GM21423 (cell line): ENCODE results near the gene MINPP1.
"Not testable (repeated sequence)": the region's sequence is repeated elsewhere in the genome, so short reads cannot be mapped to it uniquely, and the experiment has no call there.

Experiments used
- ATAC-seq: cut with Tn5 transposase; IDR thresholded peaks from one replicate; pipeline ENCODE4 v1.9.1; 2021; ENCODE audit warnings: mild to moderate bottlenecking, moderate library complexity; ENCODE audit not compliant: unreplicated experiment

MINPP1 gene

DNA sequence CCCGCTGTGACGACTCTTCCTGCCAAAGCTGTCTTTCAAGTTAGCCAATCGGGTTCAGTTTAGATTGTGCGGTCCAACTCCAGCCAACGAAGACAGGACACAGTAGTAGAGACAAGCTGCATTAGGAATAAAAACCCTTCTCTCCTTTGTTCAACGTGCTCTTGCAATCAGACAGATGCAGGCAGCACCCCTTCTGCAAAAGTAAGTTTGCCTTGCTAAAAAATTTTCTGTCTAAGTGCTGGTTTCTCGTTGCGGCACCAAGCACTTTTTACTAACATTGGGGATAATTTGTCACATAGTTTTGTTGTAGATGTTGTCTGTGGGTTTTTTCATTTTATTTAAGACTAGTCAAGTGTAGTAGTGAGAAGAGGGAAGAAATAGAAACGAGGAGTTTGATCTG, 58.1 kb downstream of the MINPP1 start:
- no peak for ATAC-seq

DNA sequence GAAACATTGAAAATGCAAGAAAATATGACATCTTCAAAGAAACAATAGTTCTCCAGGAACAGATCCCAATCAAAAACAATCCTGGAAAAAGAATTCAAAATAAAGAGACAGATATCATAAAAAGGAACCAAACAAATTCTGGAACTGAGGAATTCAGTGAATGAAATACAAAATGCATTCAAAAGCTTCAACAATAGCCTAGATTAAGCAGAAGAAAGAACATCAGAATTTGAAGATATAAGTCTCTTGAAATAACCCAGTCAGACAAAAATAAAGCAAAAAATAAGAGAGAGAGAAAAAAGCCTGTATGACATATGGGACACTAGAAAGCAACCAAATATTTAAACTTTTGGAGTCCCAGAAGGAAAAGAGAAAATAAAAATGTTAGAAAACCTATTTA, 60.3 kb downstream of the MINPP1 start:
- no peak for ATAC-seq

DNA sequence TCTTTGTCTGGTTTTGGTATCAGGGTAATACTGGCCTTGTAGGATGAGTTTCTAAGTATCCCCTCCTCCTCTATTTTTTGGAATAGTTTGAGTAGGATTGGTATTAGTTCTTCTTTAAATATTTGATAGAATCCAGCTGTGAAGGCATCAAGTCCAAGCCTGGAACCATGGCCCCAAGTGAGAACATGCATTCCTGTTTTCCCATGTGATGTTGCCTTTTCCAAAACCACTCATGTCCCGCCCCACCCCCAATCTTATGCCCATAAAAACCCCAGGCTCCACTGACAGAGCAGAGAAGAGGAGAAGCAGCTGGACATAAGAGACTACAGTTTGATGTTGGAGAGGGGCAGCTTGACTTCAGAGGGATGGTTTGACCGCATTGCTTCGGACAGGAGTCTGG, 71.2 kb downstream of the MINPP1 start:
- ATAC-seq: no peak

DNA sequence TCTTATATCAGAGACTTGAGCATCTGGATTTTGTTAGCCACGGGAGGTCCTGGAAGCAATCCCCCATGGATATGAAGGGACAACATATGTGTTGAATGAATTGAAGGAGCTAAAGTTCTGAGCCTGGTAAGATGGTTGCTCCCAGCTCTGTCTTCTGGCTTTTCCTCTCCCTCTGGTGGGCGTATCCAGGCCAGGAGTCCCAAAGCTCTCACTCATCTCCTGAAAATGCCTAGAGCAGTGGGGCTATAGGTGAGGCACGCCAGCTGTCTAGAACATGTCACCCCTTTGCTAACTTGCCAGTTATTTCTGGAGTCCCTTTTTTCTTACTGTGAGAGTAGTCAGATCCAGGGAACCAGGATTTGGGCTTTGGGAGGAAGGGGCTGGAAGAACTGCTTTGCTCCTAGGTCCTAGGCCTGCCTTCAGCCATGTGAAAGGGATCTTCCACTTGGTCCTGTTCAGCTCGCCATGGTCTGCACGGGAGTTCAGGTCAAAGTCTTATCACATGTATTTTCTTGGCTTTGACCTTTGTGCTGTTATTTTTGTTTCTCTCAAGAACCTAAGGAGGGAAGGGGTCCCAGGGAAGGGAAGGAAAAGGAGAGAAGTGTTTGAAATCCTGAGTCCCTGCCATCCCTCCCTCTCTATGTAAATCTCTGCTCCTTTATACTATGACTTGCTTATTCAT, 73.6 kb downstream of the MINPP1 start:
- ATAC-seq: no peak

DNA sequence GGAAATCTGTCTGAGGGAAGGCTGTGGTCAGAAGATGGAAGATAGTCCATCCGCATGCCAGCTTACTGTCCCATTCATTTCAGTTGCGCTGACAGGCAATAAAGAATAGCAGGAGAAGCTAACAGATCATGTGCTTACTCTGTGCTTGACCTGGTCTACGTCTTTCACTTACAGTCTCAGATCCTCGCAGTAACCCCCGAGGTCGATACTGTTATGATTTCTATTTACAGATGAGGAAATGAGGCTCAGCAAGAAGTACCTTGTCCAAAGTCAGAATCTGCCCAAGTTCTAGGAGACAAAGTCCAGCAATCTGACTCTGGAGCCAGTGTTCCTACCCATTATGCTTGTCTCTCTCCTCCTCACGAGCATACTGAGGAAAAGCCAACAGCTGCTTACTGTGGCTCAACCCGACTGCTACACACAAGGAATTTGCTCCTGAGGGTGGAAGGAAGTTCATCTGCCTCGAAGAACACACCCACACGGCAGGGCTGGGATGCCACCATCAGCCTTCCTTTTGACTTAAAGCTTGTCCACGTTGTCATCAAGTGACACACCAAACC, 74.2 kb downstream of the MINPP1 start:
- no peak for ATAC-seq

DNA sequence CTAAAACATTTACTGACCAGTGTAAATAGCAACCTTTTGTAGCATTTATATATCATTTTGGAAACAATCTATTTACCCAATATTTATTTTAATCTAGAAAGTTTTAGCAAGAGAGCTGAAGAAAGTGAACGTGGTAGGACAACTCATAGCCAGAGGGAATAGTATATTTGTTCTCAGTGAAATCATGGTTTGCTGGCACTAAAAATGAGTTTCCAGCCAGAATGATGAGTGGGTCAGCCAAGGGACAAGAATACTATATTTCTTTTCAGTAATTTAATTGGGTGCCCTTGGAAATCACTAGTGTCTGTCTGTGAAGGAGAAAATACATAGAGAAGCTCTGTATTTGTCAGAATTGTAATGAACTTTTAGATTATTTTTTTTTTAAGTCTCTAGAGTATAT, 74.9 kb downstream of the MINPP1 start:
- ATAC-seq: no peak

DNA sequence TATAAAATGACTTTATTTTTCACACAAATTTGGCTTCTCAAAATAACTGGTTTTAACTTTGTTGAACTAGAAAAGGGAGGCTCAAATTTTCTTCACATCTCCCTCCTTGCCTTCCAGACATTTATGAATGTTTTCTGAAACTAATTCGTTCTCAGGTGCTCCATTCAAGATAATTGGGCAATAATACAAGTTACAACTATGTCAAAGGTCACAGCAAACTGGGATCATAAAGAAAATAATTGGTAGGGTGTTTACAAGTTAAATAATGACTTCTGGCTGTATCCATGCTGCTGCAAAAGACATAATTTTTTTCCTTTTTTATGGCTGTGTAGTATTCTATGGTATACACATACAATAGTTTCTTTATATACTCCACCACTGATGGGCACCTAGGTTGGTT, 75.3 kb downstream of the MINPP1 start:
- ATAC-seq: no peak

DNA sequence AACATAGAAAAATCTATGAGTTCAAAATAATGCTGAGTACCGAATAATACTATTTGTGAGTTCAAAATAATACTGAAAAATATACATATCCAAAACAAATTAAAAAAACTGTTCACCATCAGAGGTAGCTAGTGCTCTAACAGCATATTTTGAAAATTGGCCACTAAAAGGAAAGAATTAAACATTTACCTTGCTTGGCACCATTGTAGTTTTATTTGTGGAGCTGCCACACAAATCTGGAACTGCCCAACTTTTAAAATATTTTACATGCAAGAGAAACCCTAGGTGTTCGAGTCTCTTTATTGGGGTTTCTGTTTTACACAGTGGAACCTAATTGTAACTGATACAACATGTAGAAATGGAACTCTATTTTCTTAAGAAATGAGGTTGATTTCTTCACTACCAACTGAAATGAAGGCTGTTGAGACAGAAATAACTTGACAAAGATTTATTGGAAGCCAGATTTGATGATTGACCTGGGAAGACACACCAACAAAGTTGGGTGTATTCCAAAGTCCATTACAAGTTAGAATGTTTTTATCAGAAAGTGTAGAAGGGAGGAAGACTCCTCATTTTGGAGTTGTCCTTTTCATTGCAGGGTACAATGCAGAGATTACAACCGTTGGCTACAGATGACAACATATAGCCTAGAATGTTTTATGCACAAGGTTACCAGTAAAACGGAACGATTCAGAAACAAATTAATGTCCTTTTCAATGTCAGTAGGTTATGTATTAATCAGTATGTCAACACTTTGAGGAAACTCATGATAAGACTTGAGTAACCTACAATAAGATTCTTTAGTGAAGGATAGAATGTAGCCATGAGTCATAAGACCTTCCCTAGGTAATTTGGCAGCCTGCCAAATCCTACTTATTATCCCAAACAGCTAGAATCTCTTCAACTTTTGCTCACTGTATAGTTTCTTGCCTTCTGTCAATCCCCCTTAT, 81.1 kb downstream of the MINPP1 start:
- ATAC-seq: no peak

DNA sequence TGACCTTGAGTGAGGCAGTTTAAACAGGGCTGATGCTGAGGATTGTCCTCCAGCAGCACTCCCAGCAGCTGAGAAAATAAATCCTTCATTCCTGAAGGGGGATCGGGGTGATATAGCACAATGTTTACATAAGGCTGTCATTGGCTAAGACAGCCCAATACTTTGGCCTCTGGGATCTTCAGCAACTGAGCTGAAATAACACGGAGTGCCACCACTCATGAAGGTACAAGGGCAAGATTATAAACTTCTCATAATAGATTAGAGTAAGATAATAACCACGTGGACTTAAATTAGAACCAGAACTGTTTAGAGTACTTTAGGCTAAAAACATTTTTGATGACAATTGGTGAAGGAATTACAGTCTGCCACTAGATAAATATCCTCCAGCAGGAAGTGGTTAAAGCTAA, 85.0 kb downstream of the MINPP1 start:
- ATAC-seq: no peak

DNA sequence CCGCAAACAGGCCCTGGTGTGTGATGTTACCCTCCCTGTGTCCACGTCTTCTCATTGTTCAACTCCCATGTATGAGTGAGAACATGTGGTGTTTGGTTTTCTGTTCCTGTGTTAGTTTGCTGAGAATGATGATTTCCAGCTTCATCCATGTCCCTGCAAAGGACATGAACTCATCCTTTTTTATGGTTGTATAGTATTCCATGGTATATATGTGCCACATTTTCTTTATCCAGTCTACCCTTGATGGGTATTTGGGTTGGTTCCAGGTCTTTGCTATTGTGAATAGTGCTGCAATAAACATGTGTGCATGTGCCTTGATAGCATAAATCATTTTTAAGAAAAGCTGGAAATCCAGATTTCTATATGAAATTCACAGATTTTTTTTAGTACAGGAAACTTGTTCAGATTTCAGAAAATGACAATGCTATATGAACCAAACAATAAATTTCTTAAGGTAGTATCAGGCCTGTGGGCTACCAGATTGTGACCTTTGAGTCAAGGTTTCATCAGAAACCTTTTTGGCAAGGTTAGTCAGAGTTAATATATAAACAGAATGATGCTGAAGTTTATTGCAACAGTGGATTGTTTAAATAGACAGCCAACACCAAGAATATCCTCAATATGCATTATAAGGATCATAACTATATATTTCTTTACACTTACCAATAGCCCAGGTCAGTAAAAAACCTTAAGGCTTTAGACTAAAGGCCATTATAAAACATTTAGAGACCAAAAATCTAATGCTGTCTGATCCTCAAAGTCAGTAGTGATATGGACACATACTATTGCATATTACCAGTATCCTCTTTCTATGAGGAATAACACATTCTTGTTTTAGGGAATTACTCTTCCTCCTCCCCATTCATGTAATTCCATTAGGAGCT, 86.3 kb downstream of the MINPP1 start:
- no peak for ATAC-seq

DNA sequence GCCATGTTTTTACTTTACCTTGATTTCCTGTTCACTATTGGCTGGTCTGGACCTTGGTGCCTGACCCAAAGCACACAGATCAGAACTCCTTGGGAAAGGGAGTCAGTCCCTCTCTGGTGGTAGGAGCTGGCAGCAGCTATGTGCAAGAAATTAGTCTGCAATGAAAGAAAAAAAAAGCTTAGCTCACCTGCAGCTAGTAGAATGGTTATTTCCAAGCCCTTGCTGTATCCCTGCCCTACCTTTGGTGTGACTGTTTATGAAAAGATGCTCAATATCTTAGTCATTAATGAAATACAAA, 86.8 kb downstream of the MINPP1 start:
- ATAC-seq: no peak

DNA sequence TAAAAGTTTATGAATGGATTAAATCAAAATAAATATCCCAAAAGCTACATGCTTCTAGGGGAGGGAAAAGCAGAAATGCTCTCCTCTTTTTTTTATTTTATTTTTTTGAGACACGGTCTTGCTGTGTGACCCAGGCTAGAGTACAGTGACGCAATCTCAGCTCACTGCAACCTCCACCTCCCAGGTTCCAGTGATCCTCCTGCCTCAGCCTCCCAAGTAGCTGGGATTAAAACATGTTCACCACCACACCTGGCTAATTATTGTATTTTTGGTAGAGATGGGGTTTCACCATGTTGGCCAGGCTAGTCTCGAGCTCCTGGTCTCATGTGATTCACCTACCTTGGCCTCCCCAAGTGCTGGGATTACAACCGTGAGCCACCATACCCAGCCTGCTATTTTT, 88.2 kb downstream of the MINPP1 start:
- ATAC-seq: not testable (repeated sequence)

DNA sequence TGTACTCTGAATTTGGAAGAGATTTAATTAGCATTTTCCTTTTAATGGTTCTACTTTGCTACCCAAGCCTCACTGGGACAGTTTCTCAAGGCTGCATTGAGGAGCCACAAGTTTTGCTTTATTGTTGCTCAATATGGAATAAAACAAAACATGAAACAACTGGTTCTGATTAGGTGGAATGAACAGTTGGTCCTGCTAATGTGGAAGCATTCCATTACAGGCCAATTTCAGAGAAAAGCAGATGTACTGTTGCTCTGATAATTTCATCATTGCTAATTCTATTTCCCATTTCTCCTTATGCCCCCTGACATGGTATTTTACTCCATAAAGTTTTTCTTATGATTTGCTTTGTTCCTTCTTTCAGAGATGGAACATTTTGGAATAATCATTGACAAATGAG, 89.0 kb downstream of the MINPP1 start:
- ATAC-seq: no peak

DNA sequence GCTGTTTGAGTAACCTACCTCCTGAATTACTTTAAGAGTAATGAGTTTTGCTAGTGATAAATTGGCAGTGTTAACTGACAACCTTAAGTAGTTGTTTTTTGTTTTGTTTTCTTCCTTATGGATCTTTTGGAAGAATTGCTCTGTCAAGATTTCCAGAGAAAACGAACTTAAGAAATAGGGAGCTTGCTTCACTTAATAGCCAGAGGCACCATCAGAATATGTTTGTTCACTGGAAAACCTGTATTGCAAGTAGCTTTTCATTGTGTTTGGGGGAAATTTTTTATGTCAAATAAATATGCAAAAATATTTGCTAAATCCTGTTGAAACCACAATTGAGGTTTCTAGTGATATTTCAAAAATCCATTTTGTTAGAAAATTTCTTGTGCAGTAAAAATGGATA, 89.5 kb downstream of the MINPP1 start:
- ATAC-seq: no peak

DNA sequence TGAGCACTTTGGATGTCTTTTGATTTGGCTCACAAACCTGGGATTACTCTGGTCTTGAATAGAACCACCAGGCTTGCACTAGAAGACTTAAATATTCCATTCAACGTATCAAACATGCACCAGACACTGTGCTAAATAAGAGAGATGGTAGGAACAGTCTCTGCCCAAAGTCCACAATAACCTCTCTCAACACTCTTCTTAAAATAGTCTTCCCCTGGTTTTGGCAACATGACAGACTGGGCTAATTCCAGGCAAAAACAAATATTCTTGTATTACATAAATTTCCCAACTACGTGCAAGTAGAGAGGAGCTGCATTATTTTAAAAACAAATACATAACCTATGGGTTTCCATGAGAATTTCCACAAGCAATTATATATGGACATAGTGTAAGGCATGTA, 90.2 kb downstream of the MINPP1 start:
- ATAC-seq: no peak

DNA sequence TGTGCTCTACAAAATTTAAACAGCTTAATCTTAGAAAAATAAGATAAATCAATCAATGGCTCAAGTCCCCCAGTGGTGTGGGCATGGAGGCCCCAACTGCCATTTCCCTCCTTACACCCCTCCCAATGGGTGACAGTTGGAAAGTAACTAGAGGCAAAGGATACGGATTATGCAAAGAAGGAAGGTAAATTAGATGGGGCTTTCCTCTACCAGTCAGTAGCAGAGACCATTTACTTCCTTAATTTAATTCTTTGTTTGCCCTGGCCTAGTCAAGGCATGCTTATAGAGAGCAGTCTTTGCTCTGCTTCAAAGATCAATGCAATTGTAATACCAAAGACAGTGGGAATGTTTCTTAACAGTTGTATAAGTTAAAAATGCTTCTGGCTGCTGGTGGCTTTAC, 91.7 kb downstream of the MINPP1 start:
- no peak for ATAC-seq

DNA sequence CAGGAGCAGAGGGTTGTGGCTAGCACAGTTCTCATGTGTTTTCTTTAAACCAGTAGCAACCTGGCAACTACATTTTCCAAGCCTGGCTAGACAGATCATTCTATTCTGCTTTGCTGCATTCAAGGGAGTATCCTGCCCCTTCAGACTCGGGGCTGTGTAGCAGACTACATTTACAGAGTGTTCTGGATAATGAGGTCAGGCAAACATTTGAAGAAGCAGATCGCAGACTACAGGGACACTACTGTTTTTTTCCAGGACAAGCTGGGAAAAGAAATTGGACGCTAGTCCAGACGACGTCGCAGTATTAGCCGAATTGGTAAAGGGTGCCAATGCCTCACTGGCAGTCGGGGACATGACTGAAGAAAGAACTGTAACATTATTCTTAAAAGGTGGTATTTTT, 94.0 kb downstream of the MINPP1 start:
- no peak for ATAC-seq

DNA sequence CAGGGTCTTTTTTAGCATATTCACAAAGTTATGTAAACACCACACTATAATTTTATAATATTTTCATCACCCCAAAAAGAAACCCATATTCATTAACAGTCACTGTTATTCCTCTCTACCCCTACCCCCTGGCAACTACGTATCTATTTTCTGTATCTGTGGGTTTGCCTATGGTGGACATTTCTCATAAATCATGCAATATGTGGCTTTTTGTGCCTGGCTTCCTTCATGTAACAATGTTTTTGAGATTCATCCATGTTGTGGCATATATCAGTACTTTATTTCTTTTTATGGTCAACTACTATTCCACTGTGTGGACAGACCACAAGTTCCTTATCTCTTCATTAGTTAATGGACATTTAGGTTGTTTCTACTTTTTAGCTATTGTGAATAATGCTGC, 95.9 kb downstream of the MINPP1 start:
- no peak for ATAC-seq
